HG02588 (cell line): ENCODE data around the gene ZNF160.

Experiments
- ATAC-seq: cut with Tn5 transposase; IDR thresholded peaks from one replicate; pipeline ENCODE4 v1.9.1; 2021; ENCODE audit warnings: mild to moderate bottlenecking, moderate library complexity; ENCODE audit not compliant: unreplicated experiment

Gene ZNF160

GRCh38 chr19:53019684-53020083, 83.5 kb downstream of the ZNF160 start:
- ATAC-seq: no peak
